Endothelial cell (in vitro differentiated cells): ENCODE measurements around the gene SLC10A4. TPM values are rescaled to one million over a fixed set of nuclear protein-coding genes. Genes with fewer than 3 reads are reported as not detected.

Experiments
- DNase-seq: peaks from one replicate; pipeline ENCODE4 v3.0.0; 2021; ENCODE audit warnings: low spot score
- H3K27ac Mint-ChIP-seq: one replicate; pipeline ENCODE4 v1.8.0; 2021; ENCODE audit warnings: mixed read lengths, inconsistent platforms; ENCODE audit not compliant: unreplicated experiment
- H3K27me3 Mint-ChIP-seq: one replicate; pipeline ENCODE4 v1.8.0; 2021; ENCODE audit warnings: mild to moderate bottlenecking, moderate library complexity, mixed read lengths, inconsistent platforms; ENCODE audit not compliant: unreplicated experiment
- H3K36me3 Mint-ChIP-seq: one replicate; pipeline ENCODE4 v1.8.0; 2021; ENCODE audit warnings: mild to moderate bottlenecking, low read depth, mixed read lengths, inconsistent platforms; ENCODE audit not compliant: unreplicated experiment
- H3K4me1 Mint-ChIP-seq: one replicate; pipeline ENCODE4 v1.8.0; 2021; ENCODE audit warnings: mild to moderate bottlenecking, mixed read lengths, inconsistent platforms; ENCODE audit not compliant: unreplicated experiment
- H3K4me3 Mint-ChIP-seq: one replicate; pipeline ENCODE4 v1.8.0; 2021; ENCODE audit warnings: mild to moderate bottlenecking, mixed read lengths, inconsistent platforms; ENCODE audit not compliant: unreplicated experiment
- H3K9me3 Mint-ChIP-seq: one replicate; pipeline ENCODE4 v1.8.0; 2021; ENCODE audit warnings: mixed read lengths, inconsistent platforms; ENCODE audit not compliant: unreplicated experiment
- total RNA-seq: library from RNA; stranded (reverse); fragmentation: NEBNext Ultra II Directional; extraction: Animal tissue kit (Norgen Biotek cat#: 25700); gene quantifications from one replicate; pipeline ENCODE4 v1.2.1, GENCODE V29; 2021; ENCODE audit not compliant: unreplicated experiment
- TF ChIP-seq, protein P1 (sequence below): fragments of 200-600 bp; sonication (generic); IDR thresholded peaks from one replicate; pipeline ENCODE4 v1.5.0; 2021; ENCODE audit warnings: antibody characterized with exemption; ENCODE audit not compliant: unreplicated experiment

The SLC10A4 gene
- total RNA-seq, 1 donor from 2014 or later = 0.28 TPM

DNA sequence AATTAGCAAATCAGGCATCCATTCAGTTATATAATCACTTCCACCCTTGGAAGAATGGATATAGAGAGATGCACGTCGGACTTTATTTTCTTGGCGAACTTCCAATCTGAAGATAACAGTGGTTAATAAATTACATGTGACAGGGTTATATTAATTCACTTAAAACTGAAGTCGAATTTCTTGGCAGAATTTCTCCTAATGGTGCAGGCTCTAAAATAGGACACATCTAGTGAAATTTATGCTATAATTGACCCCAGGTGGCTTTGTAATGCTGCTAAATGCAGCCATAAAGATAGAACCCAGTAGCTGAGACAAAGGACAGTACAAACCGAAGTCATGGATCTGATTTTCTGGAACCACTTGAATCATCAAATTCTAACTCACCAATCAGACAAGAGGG is 20.8 kb upstream of the SLC10A4 start:
- Mint-ChIP-seq H3K4me1 (peaks cover 4% of the 10 kb centered on the region), H3K9me3 (no peaks in the 10 kb centered on the region), H3K27me3 (no peaks in the 10 kb centered on the region), H3K4me3 (no peak overlapping the region), H3K27ac (no peak overlapping the region), H3K36me3 (no peaks in the 10 kb centered on the region)
- TF ChIP-seq, protein P1, sequence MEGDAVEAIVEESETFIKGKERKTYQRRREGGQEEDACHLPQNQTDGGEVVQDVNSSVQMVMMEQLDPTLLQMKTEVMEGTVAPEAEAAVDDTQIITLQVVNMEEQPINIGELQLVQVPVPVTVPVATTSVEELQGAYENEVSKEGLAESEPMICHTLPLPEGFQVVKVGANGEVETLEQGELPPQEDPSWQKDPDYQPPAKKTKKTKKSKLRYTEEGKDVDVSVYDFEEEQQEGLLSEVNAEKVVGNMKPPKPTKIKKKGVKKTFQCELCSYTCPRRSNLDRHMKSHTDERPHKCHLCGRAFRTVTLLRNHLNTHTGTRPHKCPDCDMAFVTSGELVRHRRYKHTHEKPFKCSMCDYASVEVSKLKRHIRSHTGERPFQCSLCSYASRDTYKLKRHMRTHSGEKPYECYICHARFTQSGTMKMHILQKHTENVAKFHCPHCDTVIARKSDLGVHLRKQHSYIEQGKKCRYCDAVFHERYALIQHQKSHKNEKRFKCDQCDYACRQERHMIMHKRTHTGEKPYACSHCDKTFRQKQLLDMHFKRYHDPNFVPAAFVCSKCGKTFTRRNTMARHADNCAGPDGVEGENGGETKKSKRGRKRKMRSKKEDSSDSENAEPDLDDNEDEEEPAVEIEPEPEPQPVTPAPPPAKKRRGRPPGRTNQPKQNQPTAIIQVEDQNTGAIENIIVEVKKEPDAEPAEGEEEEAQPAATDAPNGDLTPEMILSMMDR = no peak
- DNase-seq = no peak

DNA sequence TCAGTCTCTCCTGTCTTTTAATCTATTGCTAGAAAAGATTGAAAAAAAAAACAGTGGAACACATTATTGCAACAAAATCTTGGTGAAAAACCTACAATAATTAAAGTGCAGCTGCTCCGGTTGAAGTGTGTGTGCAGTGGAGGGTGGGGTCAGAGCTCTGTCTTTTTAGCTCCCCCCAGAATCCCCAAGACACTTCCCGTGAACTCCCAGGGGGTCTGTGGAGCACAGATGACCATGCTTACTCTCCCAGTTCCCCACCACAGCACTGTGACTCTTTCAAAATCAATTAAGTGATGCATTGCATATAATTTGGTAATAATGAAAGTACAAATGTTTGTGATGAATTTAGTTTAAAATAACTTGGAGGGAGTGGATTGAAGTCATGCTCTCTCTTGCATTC is 15.7 kb upstream of the SLC10A4 start:
- peaks cover 4% of the 10 kb centered on the region for H3K4me1 Mint-ChIP-seq
- TF ChIP-seq, protein P1 = no peak
- H3K9me3 Mint-ChIP-seq = no peaks in the 10 kb centered on the region
- H3K27ac Mint-ChIP-seq = no peak overlapping the region
- H3K27me3 Mint-ChIP-seq = peaks cover 5% of the 10 kb centered on the region
- H3K36me3 Mint-ChIP-seq = no peaks in the 10 kb centered on the region
- no peak for DNase-seq
- H3K4me3 Mint-ChIP-seq = no peak overlapping the region

DNA sequence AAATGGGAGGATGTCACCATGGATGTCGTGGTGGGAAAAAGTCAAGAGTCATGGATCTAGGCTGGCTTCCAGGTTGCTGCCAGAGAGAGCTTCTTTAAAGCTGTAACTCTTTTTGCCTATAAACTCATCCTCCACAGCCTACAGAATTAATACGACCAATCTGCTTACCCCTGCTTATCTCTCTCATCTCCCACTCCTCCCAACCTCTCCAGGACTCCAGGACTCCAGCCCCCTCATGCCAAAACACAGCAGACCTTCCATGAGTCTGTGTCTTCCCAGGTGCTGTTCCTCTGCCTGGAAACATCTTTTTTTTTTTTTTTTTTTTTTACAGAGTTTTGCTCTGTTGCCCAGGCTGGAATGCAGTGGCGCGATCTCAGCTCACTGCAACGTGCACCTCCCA is 15.3 kb upstream of the SLC10A4 start:
- H3K9me3 Mint-ChIP-seq = no peaks in the 10 kb centered on the region
- H3K4me3 Mint-ChIP-seq = no peak overlapping the region
- DNase-seq = no peak
- no peak overlapping the region for H3K27ac Mint-ChIP-seq
- H3K27me3 Mint-ChIP-seq = peaks cover 5% of the 10 kb centered on the region
- H3K36me3 Mint-ChIP-seq = no peaks in the 10 kb centered on the region
- TF ChIP-seq, protein P1 = no peak
- H3K4me1 Mint-ChIP-seq = peaks cover 4% of the 10 kb centered on the region

DNA sequence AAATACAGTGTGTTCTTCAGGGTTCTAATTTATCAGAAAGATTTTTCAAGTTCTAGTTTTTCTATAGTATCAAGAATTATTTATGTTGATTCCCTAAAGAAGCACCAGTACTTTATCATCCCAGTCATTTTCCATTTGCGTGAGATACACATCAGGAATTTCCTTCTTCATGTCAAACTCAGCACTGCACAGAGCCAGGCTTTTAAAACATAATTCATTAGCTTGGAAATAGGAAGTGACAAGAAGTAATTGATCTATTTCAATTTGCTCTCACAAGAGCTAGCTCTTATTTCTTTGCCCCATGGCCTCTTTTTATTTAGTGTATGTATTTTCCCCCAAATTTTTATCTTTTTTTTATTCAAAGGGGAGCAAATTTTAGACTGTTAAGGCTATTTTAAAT is 13.0 kb upstream of the SLC10A4 start:
- no peaks in the 10 kb centered on the region for H3K36me3 Mint-ChIP-seq
- H3K27ac Mint-ChIP-seq = no peak overlapping the region
- no peak overlapping the region for H3K4me3 Mint-ChIP-seq
- DNase-seq = no peak
- H3K4me1 Mint-ChIP-seq = peaks cover under 1% of the 10 kb centered on the region
- peaks cover 5% of the 10 kb centered on the region for H3K27me3 Mint-ChIP-seq
- no peaks in the 10 kb centered on the region for H3K9me3 Mint-ChIP-seq
- TF ChIP-seq, protein P1 = no peak

DNA sequence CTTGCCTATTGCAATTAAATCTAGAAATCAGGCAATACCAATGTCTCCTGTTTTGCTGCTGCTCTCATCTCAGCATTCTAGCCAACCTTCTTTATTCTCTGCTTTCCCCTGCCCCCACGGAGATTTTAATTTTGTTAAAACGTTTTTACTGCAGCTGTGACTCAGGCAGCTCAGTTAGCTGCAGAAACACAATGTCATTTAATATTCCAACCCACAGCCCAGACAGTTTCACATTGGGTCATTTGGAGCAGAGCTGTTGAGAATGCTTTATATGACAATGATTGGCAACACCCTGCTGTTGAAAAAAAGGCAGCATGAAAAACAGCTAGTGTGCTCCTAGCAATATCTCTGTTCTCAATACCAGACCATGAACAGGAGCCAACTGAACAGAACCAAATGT is 12.6 kb upstream of the SLC10A4 start:
- Mint-ChIP-seq H3K4me3 (no peak overlapping the region), H3K4me1 (no peaks in the 10 kb centered on the region), H3K27me3 (peaks cover 5% of the 10 kb centered on the region), H3K27ac (no peak overlapping the region), H3K36me3 (no peaks in the 10 kb centered on the region), H3K9me3 (no peaks in the 10 kb centered on the region)
- DNase-seq = no peak
- TF ChIP-seq, protein P1 = no peak
